SK-N-SH (cell line): ENCODE measurements around the gene CSNK2B. TPM values are rescaled to one million over a fixed set of nuclear protein-coding genes. Genes with fewer than 3 reads are reported as not detected.

Experiments
- CTCF ChIA-PET: fragments of 300-600, 350-600 bp; formaldehyde crosslinking; extraction: SDS; loops from one replicate; lab custom pipeline; 2021; lab: Yijun Ruan, JAX
- POLR2A ChIA-PET: fragments of 350-600 bp; sonication (Branson Sonifier 250); formaldehyde crosslinking; extraction: SDS; loops from one replicate; lab custom pipeline; 2020; ENCODE audit warnings: antibody characterized with exemption, inconsistent platforms; lab: Yijun Ruan, JAX
- DNase-seq: peaks from one replicate; pipeline ENCODE4 v3.0.0; 2012
- H2AFZ ChIP-seq: fragments of 200-600 bp; sonication (generic); 2 replicates; pipeline ENCODE4 v1.8.1; 2016; ENCODE audit warnings: antibody characterized with exemption, mild to moderate bottlenecking, low read depth
- H3F3A ChIP-seq: fragments of 200-600 bp; sonication (generic); replicated peaks from 2 replicates; pipeline ENCODE3; 2016; ENCODE audit warnings: antibody characterized with exemption, mild to moderate bottlenecking; ENCODE audit not compliant: insufficient read depth
- H3K27ac ChIP-seq, 2 experiments: fragments of 200-500 bp in 1 of 2; fragments of 200-600 bp in 1 of 2; sonication (Bioruptor generic) in 1 of 2; sonication (generic), shearing (Covaris generic) in 1 of 2; 2 replicates each; pipeline versions ENCODE4 v1.5.1 to v1.6.1; 2014 to 2016; ENCODE audit warnings: low read depth in 2 of 2, inconsistent platforms in 1 of 2, low read length in 1 of 2, mild to moderate bottlenecking in 1 of 2, mixed read lengths in 1 of 2
- H3K27me3 ChIP-seq: fragments of 200-600 bp; sonication (generic), shearing (Covaris generic); 2 replicates; pipeline ENCODE4 v1.6.1; 2016; ENCODE audit warnings: mixed run types; ENCODE audit not compliant: insufficient read depth
- H3K36me3 ChIP-seq, 2 experiments: fragments of 200-500 bp in 1 of 2; fragments of 200-600 bp in 1 of 2; sonication (Bioruptor generic) in 1 of 2; sonication (generic) in 1 of 2; replicated peaks in 1 of 2; 2 replicates each; pipeline versions ENCODE3 to v1.5.1; 2014 to 2016; ENCODE audit warnings: low read length in 1 of 2, mild to moderate bottlenecking in 1 of 2; ENCODE audit not compliant: insufficient read depth in 2 of 2, control insufficient read depth in 1 of 2
- H3K4me1 ChIP-seq, 2 experiments: fragments of 200-500 bp in 1 of 2; fragments of 200-600 bp in 1 of 2; sonication (Bioruptor generic) in 1 of 2; sonication (generic), shearing (Covaris generic) in 1 of 2; 2 replicates each; pipeline versions ENCODE4 v1.5.1 to v1.6.1; 2014 to 2016; ENCODE audit warnings: low read depth in 1 of 2, low read length in 1 of 2, mixed run types in 1 of 2; ENCODE audit not compliant: insufficient read depth in 2 of 2, control insufficient read depth in 1 of 2
- H3K4me2 ChIP-seq: fragments of 200-600 bp; sonication (generic), shearing (Covaris generic); 2 replicates; pipeline ENCODE4 v1.6.1; 2017; ENCODE audit warnings: mixed run types
- H3K4me3 ChIP-seq, 2 experiments: fragments of 200-500 bp in 1 of 2; fragments of 200-600 bp in 1 of 2; sonication (Bioruptor generic) in 1 of 2; sonication (generic), shearing (Covaris generic) in 1 of 2; 2 replicates each; pipeline versions ENCODE4 v1.5.1 to v1.8.1; 2014 to 2016; ENCODE audit warnings: low read depth in 2 of 2, inconsistent platforms in 1 of 2, low read length in 1 of 2, mild to moderate bottlenecking in 1 of 2, mixed read lengths in 1 of 2, moderate library complexity in 1 of 2
- H3K79me2 ChIP-seq: fragments of 200-600 bp; sonication (generic); 2 replicates; pipeline ENCODE4 v1.8.1; 2017; ENCODE audit warnings: mild to moderate bottlenecking; ENCODE audit not compliant: insufficient read depth
- H3K9ac ChIP-seq: fragments of 200-600 bp; sonication (generic); 2 replicates; pipeline ENCODE4 v1.6.1; 2017; ENCODE audit warnings: mixed run types
- H3K9me2 ChIP-seq: fragments of 200-600 bp; sonication (generic); 2 replicates; pipeline ENCODE4 v1.6.1; 2017; ENCODE audit warnings: mixed run types
- H3K9me3 ChIP-seq: fragments of 200-600 bp; sonication (generic); 2 replicates; pipeline ENCODE4 v1.6.1; 2017; ENCODE audit warnings: mixed run types, mild to moderate bottlenecking, moderate library complexity
- H4K20me1 ChIP-seq: fragments of 200-600 bp; sonication (generic); 2 replicates; pipeline ENCODE4 v1.6.1; 2017; ENCODE audit warnings: mild to moderate bottlenecking, mixed run types; ENCODE audit not compliant: insufficient read depth
- CHD2 ChIP-seq: fragments of 150-350 bp; IDR thresholded peaks from 2 replicates; pipeline ENCODE4 v1.6.1; 2018; ENCODE audit warnings: low read length; ENCODE audit not compliant: partially characterized antibody
- ELF1 ChIP-seq: IDR thresholded peaks from 2 replicates; pipeline ENCODE4 v1.4.0; 2012
- EZH2phosphoT487 ChIP-seq: fragments of 200-600 bp; sonication (generic); IDR thresholded peaks from 2 replicates; pipeline ENCODE4 v1.6.1; 2017; ENCODE audit warnings: low read depth, mixed run types, mild to moderate bottlenecking, antibody characterized with exemption, moderate library complexity, borderline replicate concordance
- FOSL2 ChIP-seq: IDR thresholded peaks from 2 replicates; pipeline ENCODE4 v1.4.0; 2012; ENCODE audit warnings: low read depth, mild to moderate bottlenecking, moderate library complexity, borderline replicate concordance
- FOXJ3 ChIP-seq: sonication (generic); formaldehyde crosslinking; IDR thresholded peaks from 2 replicates; pipeline ENCODE4 v1.5.1; 2020; ENCODE audit warnings: mild to moderate bottlenecking, missing genetic modification reagents
- FOXM1 ChIP-seq: IDR thresholded peaks from 2 replicates; pipeline ENCODE4 v1.4.0; 2012; ENCODE audit warnings: low read depth, mild to moderate bottlenecking
- GABPA ChIP-seq: IDR thresholded peaks from 2 replicates; pipeline ENCODE4 v1.4.0; 2012; ENCODE audit warnings: low read depth, mild to moderate bottlenecking
- IRF3 ChIP-seq: fragments of 150-350 bp; IDR thresholded peaks from 2 replicates; pipeline ENCODE4 v1.6.1; 2016; ENCODE audit warnings: mild to moderate bottlenecking, low read depth, low read length
- JUND ChIP-seq: IDR thresholded peaks from 2 replicates; pipeline ENCODE4 v1.4.0; 2012
- RCOR1 ChIP-seq: fragments of 150-350 bp; IDR thresholded peaks from 2 replicates; pipeline ENCODE4 v1.6.1; 2017; ENCODE audit warnings: antibody characterized with exemption, low read length
- RFX5 ChIP-seq: IDR thresholded peaks from 2 replicates; pipeline ENCODE4 v1.6.1; 2012; ENCODE audit warnings: mild to moderate bottlenecking, improper control_type of control experiment, low read length
- RXRA ChIP-seq: IDR thresholded peaks from 2 replicates; pipeline ENCODE4 v1.4.0; 2012; ENCODE audit warnings: low read depth, mild to moderate bottlenecking, borderline replicate concordance
- SIN3A ChIP-seq: IDR thresholded peaks from 2 replicates; pipeline ENCODE4 v1.6.1; 2012; ENCODE audit warnings: low read depth, mild to moderate bottlenecking, low read length, moderate library complexity, borderline replicate concordance
- TAF1 ChIP-seq: IDR thresholded peaks from 2 replicates; pipeline ENCODE4 v1.6.1; 2012; ENCODE audit warnings: low read depth, mild to moderate bottlenecking, low read length, moderate library complexity, borderline replicate concordance
- TCF12 ChIP-seq: IDR thresholded peaks from 2 replicates; pipeline ENCODE4 v1.4.0; 2012
- TEAD4 ChIP-seq: IDR thresholded peaks from 2 replicates; pipeline ENCODE4 v1.4.0; 2012; ENCODE audit warnings: mild to moderate bottlenecking, borderline replicate concordance; ENCODE audit not compliant: insufficient read depth
- USF1 ChIP-seq: IDR thresholded peaks from 2 replicates; pipeline ENCODE4 v1.4.0; 2012; ENCODE audit warnings: low read depth, borderline replicate concordance
- YY1 ChIP-seq: IDR thresholded peaks from 2 replicates; pipeline ENCODE4 v1.4.0; 2012; ENCODE audit warnings: low read depth, mild to moderate bottlenecking
- WGBS: methylation state at CpG from one replicate; pipeline ENCODE4 v1.1.6; 2017; ENCODE audit warnings: low lambda C conversion rate; 5-methylcytosine and 5-hydroxymethylcytosine counted together
- polyA plus RNA-seq, 3 experiments: library from polyadenylated mRNA; depleted of rRNA; stranded (reverse); fragments of >200 nt; gene quantifications; 2 replicates each; pipeline ENCODE4 v1.2.3, GENCODE V29; 2012

The CSNK2B gene
- polyA plus RNA-seq, 1 of the 3 experiments (the other 2 are of a cell fraction): 101 TPM

- ChIA-PET CTCF (interaction anchor here (1.1 to 4.5 kb wide), 6 partner anchors 9 to 139 kb away, joined by 4 to 29 read pairs (median 7); partner anchors contain the start of genes C6orf47, LY6G5C and VARS1), POLR2A (no interaction called here)
- DNase-seq: no peak
- H3K27me3 ChIP-seq: no peaks in the 10 kb centered on the region
- H3K9ac ChIP-seq: no peak overlapping the region
- H2AFZ ChIP-seq: no peak overlapping the region
- H3F3A ChIP-seq: no peaks in the 10 kb centered on the region
- no peak overlapping the region for H3K4me2 ChIP-seq
- no peaks in the 10 kb centered on the region for H4K20me1 ChIP-seq
- H3K4me3 ChIP-seq: no peak overlapping the region
- H3K9me2 ChIP-seq: no peaks in the 10 kb centered on the region
- 97% methylated on average over 6 of the region's 6 CpGs for WGBS
- no peaks in the 10 kb centered on the region for H3K79me2 ChIP-seq
- no peaks in the 10 kb centered on the region for H3K4me1 ChIP-seq
- TF ChIP-seq TAF1: no peak
- no peak for TF ChIP-seq ELF1
- no peak for TF ChIP-seq GABPA
- TF ChIP-seq, all 33 proteins: peak for 0
- Histone ChIP-seq H3K36me3 (peaks cover 18 to 56% of the 10 kb centered on the region in 2 experiments), H3K9me3 (no peaks in the 10 kb centered on the region), H3K27ac (no peak overlapping the region)
Measured at GRCh38 chr6:31691078-31691463, 25.2 kb downstream of the CSNK2B start.

DNA sequence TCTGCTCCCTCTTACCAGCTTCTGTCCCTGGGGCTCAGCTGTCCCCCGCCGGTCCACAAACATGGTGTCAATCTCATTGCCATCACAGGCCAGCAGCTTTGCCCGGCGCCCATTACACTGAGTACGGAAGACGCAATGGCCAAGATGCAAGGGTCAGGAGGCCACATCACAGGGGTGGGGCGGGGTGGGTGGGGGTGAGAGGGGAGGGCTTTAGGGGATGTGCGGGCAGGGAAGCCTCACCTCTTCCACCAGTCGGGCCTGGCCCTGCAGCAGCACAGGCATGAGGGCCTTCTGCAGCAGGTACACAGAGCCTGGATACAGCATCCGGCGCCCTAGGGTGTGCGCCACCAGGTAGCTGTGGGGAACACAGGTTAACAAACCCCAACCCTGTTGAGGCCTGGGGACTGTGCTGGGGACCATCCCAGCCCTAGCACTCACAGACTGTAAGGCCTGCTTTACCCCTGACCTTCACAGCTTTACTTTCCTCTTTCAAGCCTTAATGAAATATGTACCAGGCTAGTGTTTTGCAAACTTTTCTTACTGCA, 25.8 kb downstream of the CSNK2B start:
- Histone ChIP-seq H3K4me1 (no peaks in the 10 kb centered on the region), H3K36me3 (peaks cover 22 to 53% of the 10 kb centered on the region in 2 experiments), H3K79me2 (no peaks in the 10 kb centered on the region), H3K9me2 (no peaks in the 10 kb centered on the region), H3K9ac (no peak overlapping the region), H2AFZ (no peak overlapping the region), H3F3A (no peaks in the 10 kb centered on the region), H3K27ac (no peak overlapping the region), H3K4me3 (no peak overlapping the region), H3K4me2 (no peak overlapping the region), H4K20me1 (no peaks in the 10 kb centered on the region), H3K27me3 (no peaks in the 10 kb centered on the region), H3K9me3 (no peaks in the 10 kb centered on the region)
- ChIA-PET POLR2A (no interaction called here), CTCF (interaction anchor here (1.2 to 4.5 kb wide), 4 partner anchors 8 to 139 kb away, joined by 3 to 29 read pairs (median 8); partner anchors contain the start of gene LY6G5C)
- DNase-seq: no peak
- no peak for TF ChIP-seq USF1
- no peak for TF ChIP-seq TEAD4
- TF ChIP-seq JUND: no peak
- TF ChIP-seq IRF3: no peak
- TF ChIP-seq FOSL2: no peak
- TF ChIP-seq YY1: no peak
- TF ChIP-seq RFX5: no peak
- no peak for TF ChIP-seq TCF12
- TF ChIP-seq FOXJ3: no peak
- TF ChIP-seq RCOR1: no peak
- TF ChIP-seq SIN3A: no peak
- no peak for TF ChIP-seq FOXM1
- no peak for TF ChIP-seq EZH2phosphoT487
- no peak for TF ChIP-seq RXRA
- no peak for TF ChIP-seq CHD2
- TF ChIP-seq, all 33 proteins: peak for 0
- WGBS: 97% methylated on average over 9 of the region's 12 CpGs
